ENCODE data around the gene PARVA.

The PARVA gene

DNA sequence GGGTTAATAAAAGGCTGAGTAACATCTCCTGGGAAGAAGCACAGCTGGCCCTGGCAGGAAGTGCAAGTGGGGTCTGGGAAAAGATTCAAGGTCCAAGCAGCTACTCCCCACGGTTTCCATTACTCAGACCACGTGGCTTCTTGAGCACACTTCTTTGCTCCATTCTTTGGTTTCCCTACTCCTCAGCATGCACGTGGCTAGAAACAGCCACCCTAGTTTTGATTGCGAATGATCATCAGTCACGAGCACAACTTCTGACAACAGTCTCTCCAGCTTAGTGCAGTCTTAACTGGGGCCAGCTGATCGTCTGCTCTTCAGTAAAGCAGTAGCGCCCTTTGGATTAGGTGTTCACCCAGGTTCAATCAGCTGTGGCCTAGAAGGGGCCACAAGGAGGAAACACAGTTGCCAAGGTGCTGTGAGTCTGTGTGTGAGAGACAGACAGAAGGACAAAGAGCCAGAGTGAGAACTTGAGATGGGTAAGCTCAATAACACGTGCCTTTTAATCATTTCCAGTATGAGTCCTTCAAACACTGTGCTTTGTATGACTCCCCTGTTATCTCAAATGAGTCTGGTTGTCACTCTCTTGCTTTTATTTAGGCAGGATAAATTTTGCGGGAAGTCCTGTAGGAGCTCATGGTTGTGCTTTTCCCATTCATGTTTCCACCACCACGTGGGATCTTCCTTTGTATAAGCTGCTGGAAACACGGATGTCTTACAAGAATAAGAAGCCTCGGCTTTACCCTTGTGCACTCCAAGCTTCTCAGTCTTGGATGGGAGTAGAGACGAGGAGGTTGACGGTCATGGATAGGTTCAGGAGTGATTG lies 901 bp upstream of the PARVA start:
- DNase-seq, result no peak

DNA sequence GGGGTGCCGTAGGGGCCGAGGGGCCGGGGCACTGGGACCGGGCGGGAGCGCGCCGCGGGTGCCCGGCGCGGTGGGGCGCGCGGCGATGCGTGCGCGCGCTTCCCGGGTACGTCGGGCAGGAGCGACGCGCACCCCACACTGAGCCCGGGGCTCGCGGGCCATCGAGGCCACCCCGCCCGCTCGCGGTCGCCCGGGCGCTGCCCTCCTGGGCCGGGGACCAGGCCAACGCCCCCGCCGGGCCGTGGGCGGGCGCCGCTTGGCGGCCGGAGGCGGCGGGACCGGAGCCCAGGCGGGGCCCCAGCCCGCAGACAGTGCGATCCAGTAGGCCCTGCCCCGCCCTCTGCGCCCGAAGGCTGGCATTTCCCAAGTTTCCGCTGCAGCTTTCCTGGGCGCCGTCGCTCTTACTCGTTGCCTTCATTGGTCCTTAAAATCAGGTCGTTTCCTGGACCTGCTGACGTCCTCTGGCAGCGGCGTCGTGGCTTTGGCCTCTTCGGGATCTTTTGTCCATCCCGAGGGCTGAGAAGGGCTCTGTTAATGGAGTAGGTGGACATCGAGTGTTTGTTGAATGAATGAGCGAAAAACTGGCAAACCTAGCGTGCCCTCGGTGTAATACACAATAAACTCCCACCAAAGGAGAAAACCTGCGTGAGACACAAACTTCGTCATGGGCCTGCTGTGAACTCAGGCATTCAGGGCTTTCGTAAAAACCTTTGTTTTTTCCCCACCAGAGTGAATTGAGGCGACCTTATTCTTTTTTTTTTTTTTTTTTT lies 638 bp downstream of the PARVA start:
- peak in 35 of 56 donors; percentile 5 to 70 (median 30) for DNase-seq

DNA sequence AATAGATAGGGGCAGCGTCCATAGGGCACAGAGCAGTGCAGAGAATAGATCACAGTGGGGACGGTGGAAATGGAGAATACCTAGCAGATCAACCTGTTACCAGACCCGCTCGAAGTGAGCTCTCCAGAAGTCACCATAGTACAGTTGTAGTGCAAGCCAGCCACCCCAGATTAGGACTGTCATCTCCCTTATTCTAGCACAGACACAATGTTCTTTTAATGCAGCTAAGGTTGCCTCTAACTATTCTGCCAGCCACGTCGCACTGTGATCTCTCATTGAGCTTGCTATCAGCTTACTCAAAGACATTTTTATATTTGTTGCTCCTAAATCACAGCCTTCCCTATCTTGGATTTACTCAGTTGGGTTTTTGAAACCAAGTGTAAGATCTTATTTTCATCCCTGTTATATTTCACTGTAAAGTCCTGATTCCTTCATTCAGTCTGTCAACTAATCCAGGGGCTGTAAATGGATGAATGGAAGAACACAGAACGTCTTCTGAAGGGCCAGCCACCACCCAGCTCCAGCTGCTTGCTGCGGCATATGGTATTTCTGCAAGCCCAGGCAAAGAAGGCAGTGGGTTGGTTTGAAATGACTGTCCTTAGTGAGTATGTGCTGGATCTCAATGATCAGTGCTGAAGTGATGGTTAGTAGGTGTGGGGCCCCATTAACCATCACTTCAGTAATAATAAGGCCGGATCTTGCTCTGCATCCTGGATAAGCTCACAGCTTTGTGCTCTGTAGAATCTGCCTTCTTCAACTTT lies 3.4 kb downstream of the PARVA start:
- no peak for DNase-seq

- no peak for DNase-seq
These were observed 4.5 kb downstream of the PARVA start for GRCh38 chr11:12381875-12382274.

DNA sequence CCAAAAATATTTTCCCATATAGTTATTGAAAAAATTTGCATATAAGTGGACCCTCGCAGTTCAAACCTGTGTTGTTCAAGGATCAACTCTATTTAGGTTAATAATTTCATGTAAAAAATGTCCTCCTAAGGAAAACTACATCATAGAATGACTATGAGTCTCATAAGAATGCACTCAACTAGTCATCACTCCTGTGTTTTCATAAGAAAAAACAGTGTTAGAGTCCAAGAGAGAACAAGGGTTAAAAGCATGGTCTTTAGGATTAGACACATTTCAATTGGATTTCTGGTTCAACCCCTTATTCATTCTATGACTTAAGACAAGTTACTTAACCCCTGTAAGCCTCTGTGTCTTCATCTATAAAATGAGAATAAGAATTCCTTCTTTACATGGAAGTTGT lies 5.1 kb downstream of the PARVA start:
- DNase-seq, result no peak

GRCh38 chr11:12386309-12386708 lies 8.9 kb downstream of the PARVA start:
- no peak for DNase-seq

DNA sequence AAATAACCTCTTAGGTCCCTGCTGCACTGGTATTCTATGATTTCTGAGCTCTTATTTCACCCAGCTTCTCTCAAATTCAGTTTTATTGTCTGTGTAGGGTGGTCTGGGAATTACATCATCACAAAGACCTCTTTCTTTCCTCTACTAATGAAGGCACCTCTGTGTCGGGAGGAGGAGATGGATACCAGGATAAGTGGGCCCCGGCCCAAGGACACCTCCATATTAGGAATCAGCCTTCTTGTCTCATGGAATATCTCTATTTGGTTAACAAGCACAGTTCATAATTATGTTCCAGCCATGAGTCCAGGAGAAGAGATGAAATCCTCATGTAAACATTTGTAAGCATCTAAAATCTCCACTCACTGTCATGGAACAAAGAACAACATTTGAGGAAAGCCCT lies 9.4 kb downstream of the PARVA start:
- no peak for DNase-seq

DNA sequence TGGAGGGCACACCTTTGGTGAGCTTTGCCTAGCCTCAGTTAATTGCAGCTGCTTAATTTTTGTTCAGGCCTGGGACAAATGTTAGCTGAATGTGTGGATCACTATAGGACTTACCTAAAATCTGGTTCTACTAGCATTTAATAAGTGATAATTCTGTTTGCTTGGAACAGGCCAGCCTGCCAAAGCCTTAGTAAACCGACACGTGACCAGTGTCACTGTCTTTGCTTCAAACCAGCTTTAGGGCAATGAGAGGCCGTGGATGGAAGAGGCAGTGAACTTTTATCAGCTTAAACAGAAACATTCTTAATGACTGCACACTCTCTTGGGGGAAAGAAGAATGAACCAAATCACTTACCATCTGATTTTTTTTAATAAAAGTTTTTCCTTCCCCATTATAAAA lies 10.8 kb downstream of the PARVA start:
- DNase-seq, result no peak

DNA sequence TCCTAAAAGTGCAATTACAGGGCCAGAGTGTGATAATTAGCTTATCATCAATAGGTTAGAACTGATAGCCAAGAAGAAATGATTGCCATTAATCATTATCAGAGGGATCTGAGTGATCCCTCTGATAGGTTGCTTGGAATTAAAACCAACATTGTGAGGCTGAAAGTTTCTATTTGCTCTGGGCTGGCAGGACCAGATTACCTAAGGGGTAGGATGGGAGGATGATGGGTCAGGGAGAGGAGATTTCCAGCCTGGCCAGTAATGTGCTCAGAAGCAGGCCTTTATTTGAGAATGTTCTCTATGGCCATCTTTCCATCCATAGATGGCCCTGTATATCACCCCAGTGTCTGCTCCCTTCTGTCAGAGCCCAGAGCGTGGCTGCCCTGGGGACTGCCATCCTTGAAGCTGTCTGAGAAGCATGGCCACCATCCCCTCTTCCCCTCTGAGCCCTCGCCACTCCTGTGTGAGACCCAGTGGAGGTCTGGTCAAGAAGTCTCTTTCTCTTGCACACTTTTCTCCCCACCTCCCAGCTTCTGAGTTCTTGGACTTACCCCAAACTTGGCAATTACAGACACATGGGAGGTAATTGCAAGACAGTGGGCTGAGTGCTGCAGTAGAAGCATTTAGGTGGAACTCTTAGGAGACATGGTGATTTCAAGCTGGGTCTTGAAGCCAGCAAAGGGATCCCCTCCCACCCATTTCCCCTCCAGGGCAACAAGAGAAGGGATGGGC lies 11.7 kb downstream of the PARVA start:
- no peak for DNase-seq

- DNase-seq, result no peak
These were observed 12.6 kb downstream of the PARVA start for GRCh38 chr11:12389676-12390657.

GRCh38 chr11:12390687-12391110 lies 13.3 kb downstream of the PARVA start:
- DNase-seq, result no peak

GRCh38 chr11:12392672-12393071 lies 15.3 kb downstream of the PARVA start:
- DNase-seq, result no peak

- DNase-seq, result no peak
These were observed 16.3 kb downstream of the PARVA start for GRCh38 chr11:12393691-12394090.

DNA sequence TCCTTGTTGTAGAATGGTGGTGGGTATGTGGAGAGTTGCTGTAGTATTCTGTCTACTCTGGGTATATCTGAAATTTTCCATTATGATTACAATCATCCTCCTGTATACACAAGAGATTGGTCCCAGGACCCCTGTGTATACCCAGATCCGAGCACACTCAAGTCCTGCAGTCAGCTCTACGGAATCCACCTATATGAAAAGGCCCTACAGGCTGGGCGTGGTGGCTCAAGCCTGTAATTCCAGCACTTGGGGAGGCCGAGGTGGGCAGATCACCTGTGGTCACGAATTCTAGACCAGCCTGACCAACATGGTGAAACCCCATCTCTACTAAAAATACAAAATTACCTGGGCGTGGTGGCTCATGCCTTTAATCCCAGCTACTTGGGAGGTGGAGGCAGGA lies 17.2 kb downstream of the PARVA start:
- DNase-seq, result no peak

DNA sequence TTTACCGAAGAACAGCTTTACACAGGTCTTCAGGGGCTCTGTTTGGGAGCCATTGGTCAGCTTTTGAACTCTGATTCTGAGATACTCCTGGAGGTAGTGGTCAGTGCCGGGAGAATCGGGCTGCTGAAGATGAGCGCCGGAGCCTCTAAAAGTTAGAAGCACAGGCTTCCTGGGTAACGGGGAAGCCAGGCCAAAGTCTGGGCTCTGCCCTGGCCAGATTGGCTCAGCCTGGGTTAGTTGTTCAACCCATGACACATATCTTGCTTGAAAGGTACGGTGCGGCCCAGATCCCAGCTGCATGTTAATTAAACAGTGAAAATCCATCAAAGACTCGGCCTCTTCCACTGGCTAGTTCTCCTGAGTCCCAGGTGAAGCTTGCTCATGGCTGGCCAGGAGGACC lies 18.0 kb downstream of the PARVA start:
- DNase-seq, result no peak

- DNase-seq, result no peak
These were observed 20.6 kb downstream of the PARVA start for GRCh38 chr11:12397931-12398334.

DNA sequence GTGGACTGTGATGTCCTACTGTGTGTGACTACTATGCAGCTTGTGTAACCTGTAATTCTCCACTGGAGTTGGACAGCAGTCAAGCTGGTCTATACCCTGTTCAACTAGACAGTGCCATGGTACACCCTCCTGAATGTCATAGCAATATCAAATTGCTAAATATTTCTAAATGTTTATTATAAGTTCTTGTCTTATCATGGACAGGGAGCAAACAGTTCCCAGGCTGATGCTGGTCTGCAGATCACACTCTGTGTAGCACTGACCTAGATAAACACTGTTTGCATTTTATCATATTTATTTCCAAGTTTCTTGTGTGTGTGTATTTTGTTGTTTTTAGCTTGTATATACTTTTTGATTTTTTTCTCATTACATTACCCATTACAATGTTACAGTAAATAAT lies 22.0 kb downstream of the PARVA start:
- no peak for DNase-seq

- DNase-seq, result no peak
These were observed 24.7 kb downstream of the PARVA start for GRCh38 chr11:12402025-12402424.

GRCh38 chr11:12402691-12403120 lies 25.3 kb downstream of the PARVA start:
- DNase-seq, result no peak
